HG02610 (cell line): ENCODE data around the gene PTBP3.
"Not testable (repeated sequence)": the region's sequence is repeated elsewhere in the genome, so short reads cannot be mapped to it uniquely, and the experiment has no call there.

Source experiments
- ATAC-seq: cut with Tn5 transposase; IDR thresholded peaks from one replicate; pipeline ENCODE4 v1.9.1; 2021; ENCODE audit warnings: mild to moderate bottlenecking, moderate library complexity; ENCODE audit not compliant: unreplicated experiment

Gene PTBP3

DNA sequence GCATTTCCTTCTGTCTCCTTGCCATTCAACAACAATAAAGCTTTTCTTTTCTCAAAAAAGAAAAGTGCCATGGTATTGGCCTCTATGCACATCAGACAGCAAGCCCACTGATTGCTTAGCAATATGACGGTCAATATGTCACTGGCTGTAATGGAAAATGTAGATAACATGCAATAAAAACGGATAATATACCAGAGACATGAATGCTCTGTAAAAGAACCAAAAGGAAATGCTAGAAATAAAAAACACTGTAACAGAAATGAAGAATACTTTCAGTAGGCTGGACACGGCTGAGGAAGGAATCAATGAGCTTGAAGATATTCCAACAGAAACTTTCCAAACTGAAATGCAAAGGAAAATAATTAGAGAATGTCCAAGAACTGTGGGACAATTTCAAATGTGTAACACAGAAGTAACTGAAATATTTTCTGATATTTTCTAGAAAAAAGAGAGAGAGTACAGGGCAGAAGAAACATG, 10.0 kb downstream of the PTBP3 start:
- no peak for ATAC-seq

DNA sequence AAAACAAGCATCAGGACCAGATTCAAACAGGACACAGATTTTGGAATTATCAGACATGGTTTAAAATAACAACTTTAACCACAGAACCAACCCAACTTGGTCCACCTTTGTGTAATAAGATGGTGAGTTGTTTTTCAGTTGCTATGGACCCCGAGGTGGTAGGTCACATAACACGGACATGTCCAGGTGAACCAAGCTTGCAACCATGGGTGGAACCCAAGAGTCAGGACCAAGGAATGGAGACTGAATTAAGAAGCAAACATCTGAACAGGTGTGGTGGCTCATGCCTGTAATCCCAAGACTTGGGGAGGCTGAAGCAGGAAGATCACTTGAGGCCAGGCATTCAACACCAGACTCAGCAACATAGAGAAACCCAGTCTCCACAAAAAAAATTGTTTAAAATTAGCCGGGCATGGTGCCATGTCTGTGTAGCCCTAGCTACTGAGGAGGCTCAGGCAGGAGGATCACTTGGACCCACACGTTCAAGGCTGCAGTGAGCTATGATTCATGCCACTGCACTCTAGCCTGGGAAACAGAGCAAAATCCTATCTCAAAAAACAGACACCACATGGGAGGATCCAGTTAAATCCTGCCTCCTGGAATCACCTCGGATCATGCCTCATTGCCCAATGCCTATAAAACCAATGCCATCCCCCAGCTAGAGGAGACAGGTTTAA, 10.6 kb downstream of the PTBP3 start:
- no peak for ATAC-seq

DNA sequence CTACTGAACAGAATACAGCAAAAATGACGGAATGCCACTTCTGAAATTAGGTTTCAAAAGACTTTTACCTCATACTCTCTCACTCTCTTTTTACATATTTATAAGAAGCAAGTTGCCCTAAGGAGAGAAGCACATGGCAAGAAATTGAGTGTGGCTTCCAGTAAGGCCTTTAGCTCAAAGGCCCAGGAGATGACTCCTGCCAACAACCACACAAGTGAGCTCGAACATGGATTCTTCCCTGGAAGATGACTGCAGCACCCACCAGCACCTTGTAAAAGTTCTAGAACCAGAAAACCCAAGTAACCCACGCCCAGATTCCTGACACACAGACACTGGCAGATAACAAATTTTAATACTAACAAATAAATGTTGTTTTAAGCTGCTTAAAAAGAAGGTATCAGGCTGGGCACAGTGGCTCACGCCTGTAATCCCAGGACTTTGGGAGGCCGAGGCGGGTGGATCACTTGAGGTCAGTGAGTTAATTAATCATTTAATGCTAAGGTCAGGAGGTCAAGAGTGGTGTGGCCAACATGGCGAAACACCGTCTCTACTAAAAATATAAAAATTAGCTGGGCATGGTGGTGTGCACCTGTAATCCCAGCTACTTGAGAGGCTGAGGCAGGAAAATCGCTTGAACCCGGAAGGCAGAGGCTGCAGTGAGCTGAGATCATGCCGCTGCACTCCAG, 17.0 kb downstream of the PTBP3 start:
- ATAC-seq, result no peak

DNA sequence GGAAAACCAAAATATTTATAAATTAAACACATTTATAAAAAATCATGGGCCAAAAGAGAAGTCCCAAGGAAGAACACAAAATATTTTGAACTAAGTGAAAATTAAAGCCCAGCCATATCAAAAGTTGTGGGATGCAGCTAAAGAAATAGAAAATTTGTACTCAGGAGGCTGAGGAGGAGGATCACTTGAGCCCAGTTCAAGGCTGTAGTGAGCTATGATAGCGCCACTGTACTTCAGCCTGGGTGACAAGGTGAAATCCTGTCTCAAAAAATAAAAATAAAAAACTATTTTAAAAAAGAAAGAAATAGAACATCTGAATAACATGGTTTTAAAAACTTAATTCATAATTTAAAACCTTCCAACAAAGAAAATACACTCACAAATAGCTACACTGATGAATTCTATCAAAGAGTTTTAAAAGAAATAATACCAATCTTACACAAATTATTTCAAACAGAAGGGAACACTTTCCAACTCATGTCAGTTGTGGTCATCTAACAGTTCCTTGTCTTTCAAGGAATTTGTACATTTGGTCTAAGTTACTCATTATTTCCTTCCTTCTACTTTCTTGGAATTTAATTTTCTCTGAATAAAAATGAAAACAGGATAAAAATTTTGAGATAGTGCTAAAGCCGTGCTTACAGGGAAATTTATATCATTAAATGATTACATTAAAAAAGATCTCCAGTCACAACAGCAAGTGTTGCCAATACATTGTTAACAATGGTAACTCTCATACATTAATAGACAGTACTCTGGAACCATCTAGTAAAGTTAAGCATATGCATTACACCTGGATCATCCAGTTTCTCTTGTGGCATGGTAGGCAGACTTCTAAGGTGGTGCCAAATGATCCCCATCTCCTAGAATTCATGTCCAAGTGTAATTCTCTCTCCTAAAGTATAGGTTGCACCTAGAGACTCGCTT, 17.8 kb downstream of the PTBP3 start:
- no peak for ATAC-seq

DNA sequence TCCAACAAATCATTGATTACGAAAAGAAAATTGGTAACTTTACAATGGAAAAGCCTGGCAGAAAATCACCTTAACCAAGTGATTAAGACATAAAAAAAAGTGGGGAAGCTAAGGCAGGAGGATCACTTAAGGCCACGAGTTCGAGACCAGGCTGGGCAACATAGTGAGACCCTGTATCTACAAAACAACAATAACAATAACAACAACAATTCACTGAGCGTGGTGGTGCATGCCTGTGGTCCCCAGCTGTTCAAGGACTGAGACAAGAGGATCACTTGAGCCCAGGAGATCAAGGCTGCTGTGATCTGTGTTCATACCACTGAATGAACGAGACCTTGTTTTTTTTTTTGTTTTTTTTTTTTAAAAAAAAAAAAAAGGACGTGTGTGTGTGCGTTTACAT, 21.3 kb downstream of the PTBP3 start:
- ATAC-seq, result no peak

DNA sequence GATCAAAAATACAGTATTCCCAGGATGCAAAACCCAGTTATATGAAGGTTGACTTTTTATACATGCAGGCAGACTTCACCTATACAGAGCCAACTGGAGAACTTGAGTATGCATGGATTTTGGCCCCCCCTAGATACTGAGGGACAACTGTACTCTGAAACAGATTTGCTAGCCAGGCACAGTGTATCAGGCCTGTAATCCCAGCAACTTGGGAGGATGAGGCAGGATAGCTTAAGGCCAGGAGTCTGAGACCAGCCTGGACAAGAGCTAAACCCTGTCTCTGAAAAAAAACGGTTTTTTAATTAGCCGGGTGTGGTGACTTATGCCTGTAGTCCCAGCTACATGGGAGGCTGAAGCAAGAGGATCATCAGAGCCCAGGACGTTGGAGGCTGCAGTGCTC, 21.9 kb downstream of the PTBP3 start:
- ATAC-seq, result no peak

DNA sequence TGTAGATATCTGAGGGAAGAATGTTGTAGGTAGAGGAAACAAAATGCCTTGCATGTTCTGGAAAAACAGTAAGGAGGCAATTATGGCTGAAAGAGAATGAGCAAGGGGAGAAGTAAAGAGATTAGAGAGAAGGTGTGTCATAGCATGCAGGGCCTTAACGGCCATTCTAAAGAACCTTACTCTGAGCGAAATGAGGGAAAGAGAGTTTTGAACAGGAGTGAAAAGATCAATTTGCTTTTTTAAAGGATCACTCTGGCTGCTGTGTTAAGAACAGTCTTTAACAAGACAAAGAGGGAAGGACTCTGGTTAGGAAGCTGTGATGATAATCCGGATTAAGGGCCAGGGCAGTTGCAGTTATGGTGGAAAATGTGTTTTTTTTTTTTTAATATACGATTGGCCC, 22.6 kb downstream of the PTBP3 start:
- ATAC-seq, result no peak

DNA sequence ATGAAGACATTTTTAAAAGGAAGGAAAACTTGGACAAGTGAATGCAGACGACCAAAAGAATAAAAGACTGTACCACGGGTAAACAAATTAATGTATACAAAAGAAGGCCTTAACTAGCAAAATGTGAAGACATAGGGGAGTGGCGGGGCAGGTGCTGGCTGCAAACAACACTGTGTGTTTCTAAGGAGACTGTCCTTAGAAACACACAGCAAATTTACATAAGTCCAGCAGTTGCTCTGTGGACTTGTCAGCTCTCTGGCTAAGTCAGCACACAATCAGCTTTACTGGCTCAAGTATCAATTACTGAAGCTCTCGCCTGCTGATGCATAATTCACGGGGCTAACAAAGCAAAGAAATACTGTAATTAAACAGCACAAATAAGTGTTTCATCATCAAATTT, 24.8 kb downstream of the PTBP3 start:
- no peak for ATAC-seq

DNA sequence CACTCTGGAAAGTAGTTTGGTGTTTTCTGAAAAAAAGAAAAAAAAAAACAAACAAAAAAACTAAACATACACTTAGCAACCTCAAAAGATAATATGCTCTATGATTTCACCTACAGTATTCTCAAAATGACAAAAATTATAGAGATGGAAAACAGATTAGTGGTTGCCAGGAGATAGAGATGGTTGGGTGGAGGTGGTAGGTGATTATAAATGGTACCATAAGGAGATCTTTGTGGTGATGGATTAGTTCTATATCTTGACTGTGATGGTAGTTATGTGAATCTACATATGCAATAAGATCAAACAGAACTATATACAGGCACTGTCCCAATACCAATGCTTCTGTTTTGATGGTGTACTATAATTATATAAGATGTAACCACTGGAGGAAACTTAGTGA, 32.0 kb downstream of the PTBP3 start:
- no peak for ATAC-seq

DNA sequence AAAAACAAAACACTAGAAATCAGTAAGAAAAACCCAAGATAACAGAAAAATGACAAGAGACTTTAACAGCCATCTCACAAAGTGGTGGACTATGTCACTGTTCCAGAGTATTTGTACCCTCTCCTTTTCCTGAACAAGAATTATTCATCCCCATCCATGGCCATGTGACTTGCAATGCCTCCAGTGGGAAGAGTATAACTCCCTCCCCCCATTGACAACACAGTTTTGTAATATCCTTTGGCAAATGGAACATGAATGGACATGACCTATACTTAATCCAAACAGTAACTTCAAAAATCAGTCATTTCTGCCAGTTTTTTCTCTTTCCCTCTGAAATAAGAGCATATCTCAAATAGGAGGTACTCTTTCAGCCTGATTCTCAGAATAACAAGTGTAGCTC, 33.9 kb downstream of the PTBP3 start:
- ATAC-seq, result no peak

DNA sequence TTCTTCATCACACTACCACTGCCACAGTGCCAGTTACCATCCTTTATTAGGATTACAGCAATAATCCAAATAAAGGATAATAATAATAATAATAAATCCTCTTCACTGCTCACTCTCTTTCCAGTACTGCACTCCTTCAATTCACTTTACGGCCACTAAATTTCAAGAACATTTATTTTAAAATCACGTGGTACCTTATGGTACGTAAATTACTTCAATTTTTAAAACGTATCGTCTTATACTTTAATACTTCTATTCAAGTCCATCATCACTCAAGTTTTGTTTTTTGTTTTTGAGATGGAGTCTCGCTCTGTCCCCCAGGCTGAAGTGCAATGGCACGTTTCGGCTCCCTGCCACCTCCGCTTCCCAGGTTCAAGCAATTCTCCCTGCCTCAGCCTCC, 36.5 kb downstream of the PTBP3 start:
- no peak for ATAC-seq

DNA sequence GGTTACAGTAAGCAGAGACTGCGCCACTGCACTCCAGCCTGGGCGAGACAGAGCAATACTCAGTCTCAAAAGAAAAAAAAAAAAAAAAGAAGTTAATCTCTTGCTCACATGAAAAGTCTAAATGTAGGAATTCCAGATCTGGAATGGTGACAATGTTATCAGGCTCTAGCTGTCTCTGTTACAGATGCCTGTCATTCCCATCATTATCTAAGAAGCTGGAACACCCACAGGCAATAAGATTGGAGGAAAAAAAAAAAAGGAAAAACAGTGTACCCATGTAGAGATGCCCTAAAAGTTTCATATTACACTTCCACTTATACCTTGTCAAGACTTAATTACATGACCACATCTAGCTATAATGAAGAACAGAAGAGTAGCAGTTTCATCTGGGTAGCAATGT, 38.2 kb downstream of the PTBP3 start:
- no peak for ATAC-seq

DNA sequence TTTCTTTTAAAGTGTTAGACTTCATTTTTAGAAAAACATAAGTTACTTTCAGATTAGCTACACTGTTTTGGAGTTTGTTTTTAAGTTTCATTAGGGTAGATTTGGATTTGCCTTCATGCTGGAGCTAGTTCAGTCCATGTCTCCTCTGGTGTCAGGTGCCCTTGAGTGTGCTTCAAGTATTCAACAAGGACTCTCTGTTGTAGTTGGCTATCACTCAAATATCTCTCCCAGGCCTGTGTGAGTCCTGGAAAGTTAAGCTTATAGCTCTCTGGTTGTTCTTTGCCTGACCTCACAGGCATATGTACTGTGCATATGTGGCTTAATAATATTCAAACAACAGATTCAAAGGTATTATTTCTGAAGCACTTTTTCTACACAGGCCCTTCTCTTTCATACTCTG, 45.4 kb downstream of the PTBP3 start:
- ATAC-seq, result no peak

DNA sequence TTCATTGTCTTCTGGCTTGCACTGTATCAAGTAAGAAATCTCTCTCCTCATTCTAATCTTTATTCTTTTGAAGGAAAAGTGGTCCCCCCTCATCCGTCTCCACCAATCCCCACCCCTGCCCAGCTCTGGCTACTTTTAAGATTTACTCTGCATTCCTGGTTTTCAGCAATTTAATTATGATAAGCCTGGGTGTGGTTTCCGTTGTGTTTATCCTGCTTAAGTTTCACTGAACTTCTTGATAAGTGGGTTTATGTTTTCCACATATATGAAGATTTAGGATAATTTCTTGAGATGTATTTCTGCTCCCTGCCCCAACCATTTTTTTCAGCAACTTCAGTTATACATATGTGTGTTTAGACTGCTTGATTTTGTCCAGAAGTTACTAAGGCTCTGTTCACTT, 46.5 kb downstream of the PTBP3 start:
- ATAC-seq, result no peak

DNA sequence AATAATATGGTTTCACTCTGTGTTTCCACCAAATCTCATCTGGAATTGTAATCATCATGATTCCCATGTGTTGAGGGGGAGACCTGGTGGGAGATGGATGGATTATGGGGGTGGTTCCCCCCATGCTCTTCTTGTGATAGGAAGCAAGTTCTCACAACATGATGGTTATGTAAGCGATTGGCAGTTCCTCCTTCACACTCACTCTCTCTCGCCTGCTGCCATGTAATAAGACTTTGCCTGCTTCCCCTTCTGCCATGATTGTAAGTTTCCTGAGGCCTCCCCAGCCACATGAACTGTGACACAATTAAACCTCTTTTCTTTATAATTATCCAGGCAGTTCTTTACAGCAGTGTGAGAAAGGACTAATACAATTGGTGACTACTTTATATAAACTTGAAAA, 48.4 kb downstream of the PTBP3 start:
- ATAC-seq, result no peak

DNA sequence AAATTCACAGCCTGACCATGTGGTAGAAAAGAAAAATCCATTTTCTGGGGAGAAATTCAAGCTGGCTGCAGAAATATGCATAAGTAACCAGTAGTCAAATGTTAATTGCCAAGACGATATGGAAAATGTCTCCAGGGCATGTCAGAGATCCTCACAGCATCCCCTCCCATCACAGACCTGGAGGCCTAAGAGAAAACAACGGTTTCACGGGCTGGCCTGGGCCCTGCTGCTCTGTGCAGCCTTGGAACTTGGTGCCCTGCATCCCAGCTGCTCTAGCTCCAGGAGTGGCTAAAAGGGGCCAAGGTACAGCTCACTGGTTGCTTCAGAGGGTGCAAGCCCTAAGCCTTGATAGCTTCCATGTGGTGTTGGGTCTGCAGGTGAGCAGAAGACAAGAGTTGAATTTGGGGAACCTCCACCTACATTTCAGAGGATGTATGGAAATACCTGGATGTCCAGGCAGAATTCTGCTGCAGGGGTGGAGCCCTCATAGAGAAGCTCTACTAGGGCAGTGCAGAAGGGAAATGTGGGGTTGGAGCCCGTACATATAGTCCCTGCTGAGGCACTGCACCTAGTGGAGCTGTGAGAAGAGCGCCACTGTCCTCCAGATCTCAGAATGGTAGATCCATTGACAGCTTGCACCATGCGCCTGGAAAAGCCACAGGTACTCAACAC, 49.7 kb downstream of the PTBP3 start:
- no peak for ATAC-seq

DNA sequence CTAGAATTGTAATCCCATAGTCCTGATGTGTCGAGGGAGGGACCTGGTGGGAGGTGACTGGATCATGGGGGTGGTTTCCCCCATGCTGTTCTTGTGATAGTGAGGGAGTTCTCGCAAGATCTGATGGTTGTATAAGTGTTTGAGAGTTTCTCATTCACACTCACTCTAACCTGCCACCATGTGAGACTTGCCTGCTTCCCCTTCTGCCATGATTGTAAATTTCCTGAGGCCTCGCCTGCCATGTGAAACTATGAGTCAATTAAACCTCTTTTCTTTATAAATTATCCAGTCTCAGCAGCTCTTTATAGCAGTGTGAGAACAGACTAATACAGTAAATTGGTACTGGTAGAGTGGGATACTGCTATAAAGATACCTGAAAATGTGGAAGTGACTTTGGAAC, 50.6 kb downstream of the PTBP3 start:
- ATAC-seq, result not testable (repeated sequence)

DNA sequence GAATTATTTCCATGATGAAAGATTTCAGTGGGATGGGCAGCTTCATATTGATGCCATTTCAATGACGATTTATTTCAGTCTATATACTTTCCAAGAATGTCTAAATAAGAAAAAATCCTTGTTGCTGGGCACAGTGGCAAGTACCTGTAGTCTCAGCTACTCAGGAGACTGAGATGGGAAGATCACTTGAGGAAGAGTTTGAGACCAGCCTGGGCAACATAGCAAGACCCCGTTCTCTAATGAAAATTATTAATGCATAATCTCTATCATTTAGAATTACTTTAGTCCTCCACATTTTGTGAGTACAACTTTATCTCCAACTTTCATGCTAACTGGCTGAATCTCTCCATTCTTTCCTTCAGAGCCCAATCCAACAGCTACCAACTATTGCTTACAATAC, 52.5 kb downstream of the PTBP3 start:
- ATAC-seq, result no peak

DNA sequence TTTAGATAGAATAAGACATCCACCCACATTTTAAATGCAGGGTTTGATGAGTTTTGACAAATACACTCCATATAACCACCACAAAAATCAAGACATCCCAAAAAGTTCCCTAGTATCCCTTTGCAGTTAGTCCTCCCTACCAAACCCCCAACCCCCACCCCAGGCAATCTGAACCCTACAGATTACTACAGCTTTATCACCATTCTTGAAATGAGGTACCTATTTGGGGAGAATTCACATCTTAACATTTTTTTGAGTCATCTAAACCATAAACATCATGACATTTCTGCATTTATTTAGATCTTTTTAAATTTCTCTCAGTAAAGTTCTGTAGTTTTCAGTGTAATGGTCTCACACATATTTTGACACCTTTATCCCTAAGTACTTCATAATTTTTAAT, 53.9 kb downstream of the PTBP3 start:
- no peak for ATAC-seq

DNA sequence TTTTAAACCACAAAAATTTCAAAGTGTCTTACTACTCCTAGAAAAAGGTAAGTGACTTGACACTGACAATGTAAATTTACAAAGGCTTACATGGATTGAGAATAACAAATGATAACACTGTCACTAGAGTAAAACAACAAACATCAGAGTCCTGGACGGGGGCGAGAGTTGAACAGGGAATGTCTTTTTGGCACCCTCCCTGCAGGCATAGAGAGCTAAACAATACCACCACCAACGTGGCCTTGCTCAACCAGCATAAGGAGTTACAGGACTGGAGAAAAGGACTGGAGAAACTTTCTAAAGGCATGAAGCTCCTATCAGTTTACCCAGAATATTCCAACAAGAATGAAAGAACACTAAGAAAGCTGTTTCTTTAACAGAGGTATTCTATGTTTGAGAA, 55.3 kb downstream of the PTBP3 start:
- ATAC-seq, result no peak

DNA sequence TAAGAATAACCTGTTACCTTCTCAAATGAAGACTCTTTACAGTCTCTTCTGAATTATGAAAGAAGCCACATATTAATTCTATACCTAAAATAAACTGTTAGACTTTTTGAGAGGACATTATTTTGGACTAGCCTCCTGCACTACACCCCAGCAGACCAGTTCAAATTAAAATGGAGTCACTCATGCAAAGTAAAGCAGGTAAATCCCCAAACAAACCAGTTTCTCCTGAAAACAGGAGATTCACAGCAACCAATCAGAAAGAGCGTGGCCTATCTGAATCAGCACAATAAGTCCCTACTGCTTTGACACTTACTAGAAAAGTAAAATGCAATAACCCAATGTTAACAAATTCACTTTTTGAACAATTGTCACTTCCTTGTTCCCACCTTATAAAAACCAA, 58.8 kb downstream of the PTBP3 start:
- no peak for ATAC-seq
